AG09319 (cell line): Measurements from ENCODE around the gene MOB3B.

ENCODE experiments used
- DNase-seq: peaks from one replicate; pipeline ENCODE4 v3.0.0-alpha.2; 2010; ENCODE audit warnings: low read depth; ENCODE audit errors: extremely low read depth
- TF ChIP-seq, protein P1 (sequence below): IDR thresholded peaks from 2 replicates; pipeline ENCODE4 v1.5.1; 2011; ENCODE audit warnings: low read depth, mild to moderate bottlenecking, inconsistent platforms, low read length, moderate library complexity

The MOB3B gene

DNA sequence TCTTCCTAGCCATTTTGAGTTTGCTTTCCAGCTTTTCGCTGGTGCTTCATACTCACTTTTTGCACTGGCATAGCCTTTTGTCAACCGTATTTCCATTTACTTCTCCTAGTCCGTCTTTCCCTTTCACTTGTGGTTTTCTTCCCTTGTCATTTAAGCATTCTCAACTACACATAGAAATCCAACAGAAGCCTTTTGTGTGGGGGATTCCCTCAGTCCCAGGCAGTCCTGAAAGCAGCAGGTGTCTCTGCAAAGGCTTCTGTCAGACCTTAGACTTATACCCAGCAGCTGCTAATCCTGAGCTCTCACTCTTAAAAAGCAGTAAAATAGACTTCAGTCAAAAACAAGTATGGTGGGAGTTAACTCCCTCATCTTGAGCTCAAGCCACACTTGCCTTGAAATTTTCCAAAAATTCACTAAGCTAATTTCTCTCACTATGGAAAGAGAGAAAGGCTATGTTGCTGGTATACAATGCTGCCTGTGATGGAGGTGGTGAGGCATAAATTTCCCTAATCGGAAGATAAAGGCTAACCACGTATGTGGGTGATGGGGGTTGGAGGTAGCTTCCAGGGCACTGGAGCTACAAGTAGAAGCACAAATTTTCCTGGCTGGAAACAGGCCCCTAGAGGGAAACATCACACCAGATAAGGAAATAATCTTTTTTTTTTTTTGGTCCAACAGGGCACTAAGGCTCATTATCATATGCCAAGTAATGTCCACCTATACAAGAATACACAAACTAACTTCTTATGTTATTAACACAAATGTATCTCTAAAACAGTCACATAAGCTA lies 40.3 kb downstream of the MOB3B start:
- TF ChIP-seq, protein P1, sequence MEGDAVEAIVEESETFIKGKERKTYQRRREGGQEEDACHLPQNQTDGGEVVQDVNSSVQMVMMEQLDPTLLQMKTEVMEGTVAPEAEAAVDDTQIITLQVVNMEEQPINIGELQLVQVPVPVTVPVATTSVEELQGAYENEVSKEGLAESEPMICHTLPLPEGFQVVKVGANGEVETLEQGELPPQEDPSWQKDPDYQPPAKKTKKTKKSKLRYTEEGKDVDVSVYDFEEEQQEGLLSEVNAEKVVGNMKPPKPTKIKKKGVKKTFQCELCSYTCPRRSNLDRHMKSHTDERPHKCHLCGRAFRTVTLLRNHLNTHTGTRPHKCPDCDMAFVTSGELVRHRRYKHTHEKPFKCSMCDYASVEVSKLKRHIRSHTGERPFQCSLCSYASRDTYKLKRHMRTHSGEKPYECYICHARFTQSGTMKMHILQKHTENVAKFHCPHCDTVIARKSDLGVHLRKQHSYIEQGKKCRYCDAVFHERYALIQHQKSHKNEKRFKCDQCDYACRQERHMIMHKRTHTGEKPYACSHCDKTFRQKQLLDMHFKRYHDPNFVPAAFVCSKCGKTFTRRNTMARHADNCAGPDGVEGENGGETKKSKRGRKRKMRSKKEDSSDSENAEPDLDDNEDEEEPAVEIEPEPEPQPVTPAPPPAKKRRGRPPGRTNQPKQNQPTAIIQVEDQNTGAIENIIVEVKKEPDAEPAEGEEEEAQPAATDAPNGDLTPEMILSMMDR = no peak

DNA sequence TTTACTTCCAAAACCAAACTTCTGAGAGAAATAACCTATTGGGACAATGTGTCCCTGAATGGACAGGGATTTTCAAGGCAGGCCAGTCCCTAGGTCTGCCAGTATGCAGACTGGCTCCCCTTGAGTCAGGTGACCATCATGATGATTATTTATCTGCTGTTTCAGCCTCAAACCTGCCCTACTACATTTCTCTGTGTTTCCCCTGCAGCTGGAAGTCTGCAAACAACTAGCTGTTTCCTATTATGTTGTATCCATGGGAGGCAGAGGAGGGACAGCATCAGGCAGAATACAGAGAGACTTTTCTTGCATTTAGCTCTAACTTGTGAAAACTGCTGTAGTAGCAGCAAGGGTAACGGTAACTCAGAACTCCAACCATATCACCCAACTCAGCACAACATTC lies 41.7 kb downstream of the MOB3B start:
- no peak for DNase-seq
- TF ChIP-seq, protein P1 = no peak

More for the DNA sequence above, 40.3 kb downstream of the MOB3B start:
- no peak for DNase-seq

DNA sequence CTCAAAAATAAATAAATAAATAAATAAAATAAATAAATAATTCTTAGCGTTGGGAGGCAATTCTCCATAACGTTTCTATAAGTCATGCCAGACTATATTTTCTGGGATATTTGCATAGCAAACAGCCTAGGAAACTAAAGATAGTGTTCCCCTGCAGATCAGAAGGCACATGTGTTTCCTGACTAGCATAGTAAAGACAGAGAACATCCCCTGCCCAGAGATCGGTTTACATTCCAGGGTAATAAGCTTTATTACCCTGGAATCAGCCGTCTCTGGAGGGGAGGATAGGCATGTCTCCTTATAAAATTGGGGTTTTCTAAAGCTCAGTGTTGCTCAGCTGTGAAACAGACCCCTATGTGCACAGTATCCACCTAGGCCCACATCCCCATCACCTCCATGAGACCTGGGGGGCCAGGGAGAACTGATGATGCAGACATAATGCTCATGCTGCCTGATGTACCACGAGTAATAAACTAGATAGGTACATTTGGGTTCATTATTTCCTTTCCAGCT lies 42.4 kb downstream of the MOB3B start:
- TF ChIP-seq, protein P1 = no peak
- no peak for DNase-seq

DNA sequence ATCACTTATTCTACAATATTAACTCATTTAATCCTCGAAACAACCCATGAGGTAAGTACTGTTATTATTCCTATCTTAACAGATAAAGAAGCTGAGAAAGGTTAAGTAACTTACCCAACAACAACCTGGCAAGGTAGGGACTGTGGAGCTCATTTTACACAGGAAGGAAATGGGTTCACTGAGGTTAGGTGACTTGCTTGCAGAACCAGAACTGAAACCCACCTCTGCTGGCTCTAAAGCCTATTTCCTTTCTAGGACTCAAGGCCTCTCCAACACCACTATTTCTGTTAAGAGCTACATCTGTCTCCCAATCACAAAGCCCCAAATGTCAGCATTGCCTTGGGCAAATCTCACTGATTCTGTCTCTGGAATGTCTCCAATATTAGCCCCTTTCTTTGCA lies 44.5 kb downstream of the MOB3B start:
- TF ChIP-seq, protein P1 = no peak

DNA sequence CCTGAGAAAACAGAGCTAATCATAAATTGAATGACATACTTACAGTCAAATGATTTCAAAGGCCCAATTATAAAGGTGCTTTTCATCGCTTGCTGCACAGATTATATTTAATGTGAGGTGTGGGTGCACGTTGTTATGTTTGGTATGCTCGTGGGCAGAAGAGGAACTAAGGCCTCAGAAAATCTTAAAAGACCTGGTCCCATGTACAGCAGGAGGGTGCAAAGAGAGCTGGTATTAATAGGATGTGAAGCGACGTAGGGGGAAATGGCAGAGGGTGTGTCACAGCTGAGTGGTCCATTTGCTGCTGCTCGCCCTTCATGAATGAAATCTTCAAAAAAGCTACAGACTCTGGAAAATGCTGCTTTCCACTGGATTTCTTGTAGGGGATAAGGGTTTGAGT lies 46.0 kb downstream of the MOB3B start:
- DNase-seq = no peak
- TF ChIP-seq, protein P1 = no peak

More for the DNA sequence above, 44.5 kb downstream of the MOB3B start:
- DNase-seq = no peak

DNA sequence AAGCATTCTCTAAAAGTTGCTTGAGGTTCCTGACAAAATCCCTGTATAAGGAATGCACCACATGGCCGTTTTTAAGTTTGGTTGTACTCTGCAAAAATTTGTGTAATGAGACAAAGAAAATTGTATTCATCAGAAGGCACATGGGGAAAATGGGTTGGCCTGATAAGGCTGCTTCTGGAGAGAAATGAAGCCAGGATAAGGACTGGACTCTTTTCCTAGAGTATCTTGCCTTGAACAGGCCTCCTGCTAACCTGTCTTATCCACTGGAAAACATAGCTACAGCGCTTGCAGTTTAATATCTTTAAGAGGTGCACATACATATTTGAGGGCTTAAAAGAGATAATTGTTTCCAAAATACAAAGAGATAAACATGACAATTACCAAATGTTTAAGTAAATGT lies 46.9 kb downstream of the MOB3B start:
- DNase-seq = no peak
- TF ChIP-seq, protein P1 = no peak

DNA sequence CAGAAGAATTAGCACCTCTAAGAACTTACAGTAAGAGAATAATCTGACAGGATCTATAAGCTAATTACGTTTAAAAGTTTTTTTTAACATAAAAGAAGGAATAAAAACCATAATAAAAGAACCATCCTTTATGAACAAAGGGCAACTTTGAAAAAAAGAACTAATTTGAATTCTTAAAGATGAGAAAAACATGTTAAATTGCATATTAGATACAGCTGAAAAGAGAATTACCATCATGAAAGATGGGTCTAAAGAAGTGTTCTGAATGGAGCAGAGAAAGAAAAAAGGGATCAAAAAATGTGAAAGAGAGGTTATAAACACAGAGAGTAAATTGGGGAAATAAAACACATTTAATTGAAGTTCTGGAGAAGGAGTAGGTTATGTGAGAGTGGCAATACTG lies 51.3 kb downstream of the MOB3B start:
- TF ChIP-seq, protein P1 = no peak
- DNase-seq = no peak
